GM12878 (cell line): Measurements from ENCODE around the gene NDUFV2.

Experiments used
- BHLHE40 ChIP-seq, 2 experiments: fragments of 450-650 bp in 1 of 2; IDR thresholded peaks; 2 replicates each; pipeline ENCODE4 v1.6.1; 2011 to 2017; ENCODE audit warnings: low read depth in 2 of 2, borderline replicate concordance in 1 of 2, improper control_type of control experiment in 1 of 2, low read length in 1 of 2, mild to moderate bottlenecking in 1 of 2
- CREB1 ChIP-seq: IDR thresholded peaks from 2 replicates; pipeline ENCODE4 v1.6.1; 2012; ENCODE audit warnings: low read depth, mild to moderate bottlenecking, inconsistent platforms
- CTCF ChIP-seq, 3 experiments: IDR thresholded peaks in 2 of 3; conservative IDR thresholded peaks in 1 of 3; 2 replicates each; pipeline ENCODE4 v1.5.1; 2011; ENCODE audit warnings: low read depth in 3 of 3, low read length in 3 of 3, mild to moderate bottlenecking in 3 of 3, control low read depth in 2 of 3, moderate library complexity in 2 of 3, inconsistent platforms in 1 of 3, mixed read lengths in 1 of 3; ENCODE audit not compliant: control insufficient read depth in 2 of 3, insufficient read depth in 1 of 3; ENCODE audit errors: extremely low read depth in 1 of 3
- E2F4 ChIP-seq: IDR thresholded peaks from 2 replicates; pipeline ENCODE4 v1.6.1; 2012; ENCODE audit warnings: low read depth, low read length, improper control_type of control experiment
- ELK1 ChIP-seq: IDR thresholded peaks from 2 replicates; pipeline ENCODE4 v1.6.1; 2012; ENCODE audit warnings: low read depth, low read length, improper control_type of control experiment
- ESRRA ChIP-seq: IDR thresholded peaks from 2 replicates; pipeline ENCODE4 v1.6.1; 2012; ENCODE audit warnings: mild to moderate bottlenecking, low read length, improper control_type of control experiment
- EZH2 ChIP-seq: IDR thresholded peaks from 2 replicates; pipeline ENCODE4 v1.6.1; 2012; ENCODE audit warnings: low read depth, mild to moderate bottlenecking, control low read depth, inconsistent platforms, low read length, borderline replicate concordance; ENCODE audit not compliant: control insufficient read depth
- GABPA ChIP-seq: IDR thresholded peaks from 2 replicates; pipeline ENCODE4 v1.6.1; 2014; ENCODE audit warnings: antibody characterized with exemption, low read depth, mild to moderate bottlenecking, inconsistent platforms
- LARP7 ChIP-seq: fragments of 450-650 bp; IDR thresholded peaks from 2 replicates; pipeline ENCODE4 v1.6.1; 2017; ENCODE audit warnings: mild to moderate bottlenecking
- MYC ChIP-seq: IDR thresholded peaks from 2 replicates; pipeline ENCODE4 v1.6.1; 2011; ENCODE audit warnings: mild to moderate bottlenecking, low read length, moderate library complexity, inconsistent platforms; ENCODE audit not compliant: insufficient read depth, insufficient replicate concordance, insufficient read length, severe bottlenecking
- PKNOX1 ChIP-seq: fragments of 450-650 bp; IDR thresholded peaks from 2 replicates; pipeline ENCODE4 v1.6.1; 2016; ENCODE audit warnings: mild to moderate bottlenecking
- POLR2AphosphoS5 ChIP-seq: IDR thresholded peaks from 2 replicates; pipeline ENCODE4 v1.6.1; 2011; ENCODE audit warnings: mild to moderate bottlenecking, low read length, inconsistent platforms
- ZBED1 ChIP-seq: IDR thresholded peaks from 2 replicates; pipeline ENCODE4 v1.6.1; 2016; ENCODE audit warnings: borderline replicate concordance
- ZNF24 ChIP-seq: fragments of 450-650 bp; IDR thresholded peaks from 2 replicates; pipeline ENCODE4 v1.6.1; 2017; ENCODE audit warnings: antibody characterized with exemption, mild to moderate bottlenecking

- TF ChIP-seq CTCF (IDR thresholded peaks at IDR 0.05 in 2 of 3, conservative IDR thresholded peaks at IDR 0.05 in 1 of 3; ENCODE audit: control insufficient read depth in 2 of 3, extremely low read depth in 1 of 3, insufficient read depth in 1 of 3, low read depth in 3 of 3, low read length in 3 of 3) (no peak), EZH2 (no peak), PKNOX1 (no peak), CREB1 (no peak), ESRRA (no peak), ZNF24 (no peak), GABPA (no peak), BHLHE40 (IDR thresholded peaks at IDR 0.05; ENCODE audit: borderline replicate concordance in 1 of 2, low read depth in 2 of 2, low read length in 1 of 2) (no peak), E2F4 (no peak), MYC (no peak), ELK1 (no peak), POLR2AphosphoS5 (no peak), LARP7 (no peak), ZBED1 (no peak)
Measured at GRCh38 chr18:9135081-9135911, 32.8 kb downstream of the NDUFV2 start.
